ELF-1 (cell line): ENCODE data around the gene PLPP3.

ENCODE experiments used
- DNase-seq: peaks from one replicate; pipeline ENCODE4 v3.0.0-alpha.2; 2016; ENCODE audit warnings: low read depth, low spot score

PLPP3 gene

GRCh38 chr1:56496821-56497772 is 82.3 kb downstream of the PLPP3 start:
- no peak for DNase-seq

GRCh38 chr1:56496158-56496557 is 83.2 kb downstream of the PLPP3 start:
- no peak for DNase-seq

- DNase-seq = no peak
These were observed 83.8 kb downstream of the PLPP3 start for GRCh38 chr1:56495538-56495937.

- DNase-seq = peak; percentile 94
These were observed 85.1 kb downstream of the PLPP3 start for GRCh38 chr1:56494306-56494705.

GRCh38 chr1:56493826-56494225 is 85.5 kb downstream of the PLPP3 start:
- no peak for DNase-seq

GRCh38 chr1:56491441-56491840 is 87.9 kb downstream of the PLPP3 start:
- no peak for DNase-seq

GRCh38 chr1:56490619-56491018 is 88.7 kb downstream of the PLPP3 start:
- DNase-seq = no peak

- DNase-seq = no peak
These were observed 89.7 kb downstream of the PLPP3 start for GRCh38 chr1:56489695-56490094.

GRCh38 chr1:56484695-56485094 is 94.7 kb downstream of the PLPP3 start:
- no peak for DNase-seq

- DNase-seq = no peak
These were observed 96.3 kb downstream of the PLPP3 start for GRCh38 chr1:56483104-56483503.

GRCh38 chr1:56482486-56482885 is 96.9 kb downstream of the PLPP3 start:
- DNase-seq = no peak

- no peak for DNase-seq
These were observed 98.1 kb downstream of the PLPP3 start for GRCh38 chr1:56481140-56481694.

- DNase-seq = no peak
These were observed 100.6 kb downstream of the PLPP3 start for GRCh38 chr1:56478734-56479133.

- peak; percentile 85 for DNase-seq
These were observed 101.9 kb downstream of the PLPP3 start for GRCh38 chr1:56477164-56478111.

- DNase-seq = no peak
These were observed 105.6 kb downstream of the PLPP3 start for GRCh38 chr1:56473582-56474270.

- DNase-seq = no peak
These were observed 106.5 kb downstream of the PLPP3 start for GRCh38 chr1:56472860-56473259.

- no peak for DNase-seq
These were observed 109.6 kb downstream of the PLPP3 start for GRCh38 chr1:56469640-56470371.

GRCh38 chr1:56468518-56468917 is 110.8 kb downstream of the PLPP3 start:
- DNase-seq = no peak

GRCh38 chr1:56466538-56466937 is 112.8 kb downstream of the PLPP3 start:
- no peak for DNase-seq

- no peak for DNase-seq
These were observed 115.1 kb downstream of the PLPP3 start for GRCh38 chr1:56464294-56464693.

GRCh38 chr1:56463376-56463775 is 116.0 kb downstream of the PLPP3 start:
- DNase-seq = no peak
